NK-92 treated with Interleukin-12 subunit alpha and Interleukin-12 subunit beta, amount 100 ng/mL, for 24 hours (cell line): ENCODE data around the gene AXDND1.
"Not testable (repeated sequence)": the region's sequence is repeated elsewhere in the genome, so short reads cannot be mapped to it uniquely, and the experiment has no call there.

Experiments used
- DNase-seq: peaks from one replicate; lab custom pipeline; 2025; lab: John Stamatoyannopoulos, UW

The AXDND1 gene

DNA sequence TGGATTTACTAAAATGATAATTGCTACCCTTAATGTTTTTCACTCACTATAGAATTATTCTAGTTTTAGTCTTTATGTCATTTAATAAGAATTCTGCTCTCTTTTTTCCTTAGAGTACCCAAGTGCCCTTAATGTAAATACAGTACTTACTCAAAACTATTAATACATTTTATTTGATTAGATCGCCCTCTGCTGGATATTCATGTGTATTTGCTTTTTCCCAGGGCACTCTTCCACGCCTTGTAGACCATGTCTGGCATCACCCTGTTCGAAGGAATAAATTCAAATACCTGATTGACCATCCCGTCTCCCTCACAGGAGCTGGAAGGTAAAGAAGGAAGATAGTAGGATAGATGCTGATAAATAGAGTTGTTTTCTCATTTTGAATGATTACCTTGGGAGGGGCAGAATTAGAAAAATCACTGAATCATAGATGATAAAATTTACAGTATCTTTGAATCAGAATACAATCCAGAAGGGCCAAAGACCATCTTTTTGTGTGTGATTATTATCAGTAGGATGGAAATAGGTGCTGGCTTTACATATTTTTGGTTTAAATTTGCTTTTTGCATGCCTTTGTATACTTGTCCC is 4.1 kb downstream of the AXDND1 start:
- no peak for DNase-seq

DNA sequence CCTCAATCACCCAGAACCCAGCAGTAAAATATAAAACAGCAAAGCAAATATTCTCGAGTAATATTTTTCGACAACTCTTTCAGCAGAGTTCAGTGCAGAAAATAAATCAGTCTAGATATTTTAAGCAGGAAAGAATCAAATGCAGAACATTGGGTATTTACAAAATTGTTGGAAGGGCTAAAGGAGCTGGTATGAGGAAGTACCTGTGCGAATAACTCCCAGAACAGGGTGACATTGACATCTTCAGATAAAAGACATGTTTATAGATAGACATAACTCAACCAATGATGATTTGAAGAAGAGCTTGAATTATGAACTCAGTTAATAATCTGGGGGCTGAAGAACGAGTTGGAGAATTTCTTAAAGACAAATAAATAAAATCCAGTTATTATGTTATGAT is 6.4 kb downstream of the AXDND1 start:
- DNase-seq = no peak

DNA sequence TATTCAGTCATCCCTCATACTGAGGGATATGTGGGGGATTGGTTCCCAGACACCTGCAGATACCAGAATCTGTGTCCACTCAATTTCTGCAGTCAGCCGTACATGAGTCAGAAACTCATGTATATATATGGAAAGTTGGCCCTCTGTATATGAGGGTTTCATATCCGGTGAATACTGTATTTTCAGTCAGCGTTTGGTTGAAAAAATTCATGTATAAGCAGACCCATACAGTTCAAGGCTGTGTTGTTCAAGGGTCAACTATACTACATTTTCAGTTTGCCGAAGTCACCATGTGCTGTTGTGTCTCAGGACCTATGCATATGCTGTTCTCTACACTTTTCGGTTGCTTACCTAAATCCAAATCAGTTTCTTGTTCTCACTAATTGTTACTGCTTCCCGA is 10.5 kb downstream of the AXDND1 start:
- no peak for DNase-seq

DNA sequence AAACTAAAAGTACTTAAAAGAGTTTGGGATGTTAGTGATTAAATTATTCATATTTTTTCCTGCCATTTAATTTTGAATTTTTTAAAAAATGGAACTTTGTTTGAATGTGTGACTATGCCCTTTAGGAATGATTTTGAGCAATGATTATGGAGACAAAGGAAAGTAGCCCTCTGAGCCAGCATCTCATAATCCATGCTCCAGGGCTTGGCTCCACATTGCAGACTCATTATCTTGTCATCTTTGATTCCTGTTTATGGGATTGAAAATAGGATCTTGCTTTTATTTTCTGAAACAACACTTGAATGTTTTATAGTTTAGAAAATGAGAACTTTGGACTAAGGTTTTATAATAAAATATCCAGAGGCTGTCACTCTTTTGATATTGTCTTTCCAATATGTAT is 14.5 kb downstream of the AXDND1 start:
- no peak for DNase-seq

DNA sequence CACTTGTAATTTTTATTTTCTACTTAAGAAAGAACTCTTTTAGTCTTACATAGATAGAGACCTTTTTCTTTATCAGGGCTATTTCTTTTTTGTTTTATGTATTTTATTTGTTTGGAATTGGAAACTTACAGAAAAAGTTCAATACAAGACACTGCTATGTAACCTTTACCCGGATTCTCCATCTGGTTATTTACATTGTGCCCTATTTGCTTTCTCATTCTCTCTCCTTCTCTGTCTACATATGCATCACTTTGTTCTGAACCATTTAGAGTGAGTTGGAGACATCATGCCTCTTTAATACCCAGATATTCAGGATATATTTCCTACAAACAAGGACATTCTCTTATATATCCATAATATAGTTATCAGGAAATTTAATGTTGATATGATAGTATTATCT is 18.3 kb downstream of the AXDND1 start:
- DNase-seq = no peak

DNA sequence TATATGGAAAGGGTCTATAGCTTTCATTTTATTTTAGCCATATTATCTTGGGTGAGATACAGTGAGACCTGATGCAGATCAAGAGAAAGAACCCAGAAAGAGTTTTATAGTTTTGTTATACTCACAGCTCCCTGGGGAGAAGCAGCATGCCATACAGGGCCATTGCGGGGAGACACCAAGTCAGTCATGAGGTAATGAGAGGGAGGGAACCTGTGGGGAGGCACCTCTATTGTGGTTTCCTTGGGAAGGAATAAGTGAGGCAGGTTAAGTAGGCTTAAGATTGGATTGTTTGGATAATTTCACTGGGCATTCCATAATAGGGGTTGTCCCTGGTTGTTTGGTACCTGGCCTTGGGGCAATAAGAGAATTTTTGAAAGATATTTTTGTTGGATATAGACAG is 19.7 kb downstream of the AXDND1 start:
- no peak for DNase-seq

DNA sequence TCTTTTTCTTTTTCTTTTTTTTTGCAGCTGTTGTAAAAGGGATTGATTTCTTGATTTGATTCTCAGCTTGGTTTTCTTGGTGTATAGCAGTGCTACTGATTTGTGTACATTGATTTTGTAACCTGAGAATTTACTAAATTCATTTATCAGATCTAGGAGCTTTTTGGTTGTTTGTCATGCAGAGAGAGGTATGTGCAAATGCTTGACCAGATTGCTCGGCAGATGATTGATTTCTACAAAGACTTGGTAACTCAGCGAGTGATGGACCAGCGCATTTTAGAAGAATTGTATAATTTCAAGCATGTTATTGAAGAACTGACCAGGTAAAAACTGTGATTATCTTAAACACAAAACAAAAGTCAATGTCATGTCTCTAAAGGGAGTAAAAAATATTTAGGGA is 27.9 kb downstream of the AXDND1 start:
- no peak for DNase-seq

DNA sequence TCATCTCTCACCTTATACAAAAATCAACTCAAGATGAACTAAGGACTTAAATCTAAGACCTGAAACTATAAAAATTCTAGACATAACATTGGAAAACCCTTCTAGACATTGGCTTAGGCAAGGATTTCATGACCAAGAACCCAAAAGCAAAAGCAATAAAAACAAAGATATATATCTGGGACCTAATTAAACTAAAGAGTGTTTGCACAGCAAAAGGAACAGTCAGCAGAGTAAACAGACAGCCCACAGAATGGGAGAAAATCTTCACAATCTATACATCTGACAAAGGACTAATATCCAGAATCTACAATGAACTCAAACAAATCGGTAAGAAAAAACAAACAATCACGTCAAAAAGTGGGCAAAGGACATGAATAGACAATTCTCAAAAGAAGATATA is 33.6 kb downstream of the AXDND1 start:
- DNase-seq = not testable (repeated sequence)

DNA sequence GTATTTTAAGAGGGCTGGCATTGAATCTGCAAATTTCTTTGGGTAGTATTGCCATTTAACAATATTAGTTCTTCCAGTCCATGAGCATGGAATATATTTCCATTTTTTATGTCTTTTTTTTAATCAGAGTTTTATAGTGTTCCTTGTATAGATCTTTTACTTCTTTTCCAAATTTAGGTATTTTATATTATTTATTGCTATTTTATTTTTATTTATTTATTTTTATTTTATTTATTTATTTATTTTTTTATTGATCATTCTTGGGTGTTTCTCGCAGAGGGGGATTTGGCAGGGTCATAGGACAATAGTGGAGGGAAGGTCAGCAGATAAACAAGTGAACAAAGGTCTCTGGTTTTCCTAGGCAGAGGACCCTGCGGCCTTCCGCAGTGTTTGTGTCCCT is 52.0 kb downstream of the AXDND1 start:
- DNase-seq = not testable (repeated sequence)

DNA sequence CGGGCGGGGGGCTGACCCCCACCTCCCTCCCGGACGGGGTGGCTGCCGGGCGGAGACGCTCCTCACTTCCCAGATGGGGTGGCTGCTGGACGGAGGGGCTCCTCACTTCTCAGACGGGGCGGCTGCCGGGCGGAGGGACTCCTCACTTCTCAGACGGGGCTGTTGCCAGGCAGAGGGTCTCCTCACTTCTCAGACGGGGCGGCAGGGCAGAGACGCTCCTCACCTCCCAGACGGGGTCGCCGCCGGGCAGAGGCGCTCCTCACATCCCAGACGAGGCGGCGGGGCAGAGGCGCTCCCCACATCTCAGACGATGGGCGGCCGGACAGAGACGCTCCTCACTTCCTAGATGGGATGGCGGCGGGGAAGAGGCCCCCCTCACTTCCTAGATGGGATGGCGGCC is 52.9 kb downstream of the AXDND1 start:
- not testable (repeated sequence) for DNase-seq

DNA sequence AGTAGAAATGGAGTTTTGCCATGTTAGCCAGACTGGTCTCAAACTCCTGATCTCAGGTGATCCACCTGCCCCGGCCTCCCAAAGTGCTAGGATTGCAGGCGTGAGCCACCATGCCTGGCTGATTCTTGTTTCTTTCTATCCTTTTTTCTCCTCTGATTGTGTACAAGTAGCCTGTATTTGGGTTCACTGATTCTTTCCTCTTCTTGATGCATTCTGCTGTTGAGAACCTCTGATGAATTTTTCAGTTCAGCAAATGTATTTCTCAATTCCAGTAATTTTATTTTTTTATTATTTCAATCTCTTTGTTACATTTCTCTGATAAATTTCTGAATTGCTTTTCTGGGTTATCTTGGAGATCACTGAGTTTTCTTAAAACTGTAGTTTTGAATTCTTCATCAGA is 58.8 kb downstream of the AXDND1 start:
- DNase-seq = no peak

DNA sequence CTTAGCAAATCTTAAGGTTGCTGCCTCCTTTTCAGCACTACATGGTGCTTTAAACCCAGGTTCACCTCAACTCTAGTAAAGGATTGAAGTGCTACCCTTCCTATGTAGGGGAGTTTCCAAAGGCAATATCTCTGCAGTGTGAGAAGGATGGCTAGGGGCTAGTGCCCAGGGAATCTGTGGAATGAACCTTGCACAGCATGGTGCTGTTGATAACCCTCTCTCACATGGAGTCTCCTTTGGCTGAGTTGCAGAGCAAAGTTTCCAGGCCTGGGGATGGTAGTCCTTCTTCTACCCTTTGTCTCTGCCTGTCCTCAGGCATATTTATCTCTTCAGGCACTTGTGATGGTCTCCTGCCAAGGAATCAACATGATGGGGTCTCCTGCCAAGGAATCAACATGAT is 59.4 kb downstream of the AXDND1 start:
- no peak for DNase-seq

DNA sequence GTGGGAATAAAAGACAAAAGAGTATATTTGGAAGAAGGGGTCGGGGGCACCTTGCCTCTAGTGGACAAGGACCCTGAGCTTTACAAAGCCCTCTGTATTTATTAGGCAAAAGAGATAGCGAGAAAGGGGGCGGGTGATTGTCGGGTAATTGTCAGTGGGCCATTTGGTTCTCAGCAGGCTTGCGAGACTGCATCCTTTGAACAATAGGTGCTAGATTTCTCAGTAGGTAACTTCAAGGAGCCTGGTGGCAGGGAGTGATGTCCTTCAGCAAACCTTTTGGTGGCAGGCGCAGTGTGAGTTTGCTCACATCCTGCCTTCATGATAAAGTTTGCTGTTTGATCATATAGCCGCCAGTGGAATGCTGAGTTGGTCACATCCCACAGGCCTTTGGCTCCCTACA is 71.4 kb downstream of the AXDND1 start:
- no peak for DNase-seq

DNA sequence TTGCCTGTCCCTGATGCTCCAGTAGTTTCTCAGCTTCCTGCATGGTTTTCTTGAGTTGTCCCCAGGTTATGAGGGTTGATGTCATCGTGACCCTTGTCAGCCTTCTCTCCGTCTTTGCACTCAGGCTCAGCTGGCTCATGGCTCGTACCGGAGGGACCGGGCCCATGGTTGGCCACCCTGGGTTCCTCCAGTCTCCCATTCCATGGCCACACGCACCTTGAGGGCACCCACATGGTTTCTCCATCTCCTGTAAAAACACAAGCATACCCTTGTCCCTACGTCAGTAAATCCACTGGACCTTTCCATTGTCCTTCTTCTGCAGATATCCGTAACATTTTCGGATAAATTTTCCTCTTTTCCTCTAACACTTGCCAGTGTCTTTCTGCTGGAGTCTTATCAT is 73.9 kb downstream of the AXDND1 start:
- not testable (repeated sequence) for DNase-seq

DNA sequence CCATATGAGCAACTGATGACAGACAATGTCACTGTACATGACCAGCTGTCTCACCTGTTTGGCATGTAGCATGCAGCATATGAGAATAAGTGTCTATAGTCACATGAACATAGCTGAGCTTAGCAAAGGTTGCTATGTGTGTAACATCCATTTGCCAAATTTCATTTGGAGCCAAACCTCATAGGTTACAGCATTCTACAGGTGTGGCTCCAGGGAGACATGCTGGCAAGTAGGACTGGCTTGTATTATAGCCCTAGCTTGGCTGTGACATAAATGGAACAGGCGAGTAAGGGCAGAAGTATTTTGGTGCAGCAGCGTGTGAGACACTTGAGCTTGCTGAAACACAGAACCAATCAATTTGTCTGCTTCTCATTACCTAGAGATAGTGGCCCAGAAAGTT is 74.5 kb downstream of the AXDND1 start:
- DNase-seq = not testable (repeated sequence)

DNA sequence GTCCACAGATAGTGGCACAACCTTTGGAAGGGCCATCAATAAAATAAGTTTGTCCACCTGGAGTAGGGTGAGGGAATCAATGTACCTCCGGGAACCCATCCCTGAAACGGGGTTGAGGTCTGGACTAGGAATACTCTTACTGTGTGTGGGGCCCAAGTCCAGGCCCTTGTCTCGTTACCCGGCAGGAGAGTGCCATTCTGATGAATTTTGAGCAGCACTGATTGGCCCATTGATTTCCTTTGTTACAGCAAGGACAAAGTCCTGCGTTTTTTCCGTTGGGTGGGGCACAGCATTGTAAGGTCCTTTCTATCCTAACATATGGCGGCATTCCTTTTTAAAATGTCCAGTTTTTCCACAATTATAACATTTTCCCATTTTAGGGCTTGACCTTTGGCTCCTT is 75.2 kb downstream of the AXDND1 start:
- DNase-seq = no peak

DNA sequence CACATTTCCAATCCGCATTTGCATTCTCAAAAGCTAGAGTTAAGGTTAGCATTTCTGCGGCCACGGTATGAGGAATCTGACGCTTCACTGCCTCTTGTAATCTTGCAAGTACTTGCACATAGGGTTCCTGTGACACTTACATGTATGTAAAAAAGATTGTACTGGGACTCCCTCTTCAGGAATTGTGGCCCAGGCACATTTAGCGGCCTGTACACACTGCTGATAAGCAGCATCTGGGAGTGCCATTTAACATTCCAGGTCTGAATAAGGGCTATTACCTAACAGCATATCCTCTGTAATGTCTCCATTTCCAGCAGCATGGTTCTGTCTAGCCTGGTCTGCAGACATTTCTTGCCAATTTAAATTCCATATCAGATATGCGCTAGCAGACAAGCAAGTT is 75.7 kb downstream of the AXDND1 start:
- no peak for DNase-seq

DNA sequence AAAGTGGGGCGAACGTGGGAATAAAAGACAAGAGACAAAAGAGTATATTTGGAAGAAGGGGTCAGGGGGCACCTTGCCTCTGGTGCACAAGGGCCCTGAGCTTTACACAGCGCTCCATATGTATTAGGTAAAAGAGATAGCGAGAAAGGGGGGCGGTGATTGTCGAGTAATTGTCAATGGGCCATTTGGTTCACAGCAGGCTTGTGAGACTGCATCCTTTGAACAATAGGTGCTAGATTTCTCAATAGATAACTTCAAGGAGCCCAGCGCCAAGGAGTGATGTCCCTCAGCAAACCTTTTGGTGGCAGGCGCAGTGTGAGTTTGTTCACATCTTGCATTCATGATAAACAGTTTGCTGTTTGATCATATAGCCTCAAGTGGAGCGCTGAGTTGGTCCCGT is 77.1 kb downstream of the AXDND1 start:
- not testable (repeated sequence) for DNase-seq

DNA sequence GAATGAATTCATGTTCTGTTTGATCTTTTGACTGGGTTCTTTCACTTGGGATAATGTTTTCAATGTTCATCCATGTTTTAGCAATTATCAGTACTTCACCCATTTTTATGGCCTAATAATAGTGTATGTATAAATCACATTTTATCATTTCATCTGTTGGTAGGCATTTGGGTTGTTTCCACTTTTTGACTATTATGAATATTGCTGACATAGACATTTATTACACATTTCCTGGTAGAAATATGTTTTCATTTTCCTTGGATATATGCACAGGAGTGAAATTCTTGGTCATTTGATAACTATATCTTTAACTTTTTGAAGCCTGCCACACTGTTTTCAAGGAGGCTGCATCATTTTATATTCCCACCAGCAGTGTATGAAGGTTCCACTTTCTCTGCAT is 79.8 kb downstream of the AXDND1 start:
- DNase-seq = no peak

DNA sequence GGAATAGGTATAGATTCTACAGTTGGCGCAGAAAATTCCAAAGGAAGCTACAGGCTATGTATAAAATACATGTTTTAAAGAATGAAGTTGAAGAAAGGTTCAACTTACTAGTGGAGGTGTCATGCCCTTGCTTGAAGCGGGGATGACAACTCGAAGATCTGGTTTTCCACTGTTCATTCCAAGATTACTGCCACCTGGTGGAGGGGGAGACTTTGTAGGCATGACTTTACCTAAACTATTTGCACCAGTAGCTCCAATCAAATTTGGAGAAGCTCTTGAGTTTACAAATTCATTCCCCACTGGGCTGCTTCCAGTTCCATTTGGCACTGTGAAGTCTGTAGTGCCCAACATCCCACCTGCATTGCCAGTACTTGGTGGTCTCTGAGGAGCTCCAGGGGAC is 81.7 kb downstream of the AXDND1 start:
- no peak for DNase-seq

DNA sequence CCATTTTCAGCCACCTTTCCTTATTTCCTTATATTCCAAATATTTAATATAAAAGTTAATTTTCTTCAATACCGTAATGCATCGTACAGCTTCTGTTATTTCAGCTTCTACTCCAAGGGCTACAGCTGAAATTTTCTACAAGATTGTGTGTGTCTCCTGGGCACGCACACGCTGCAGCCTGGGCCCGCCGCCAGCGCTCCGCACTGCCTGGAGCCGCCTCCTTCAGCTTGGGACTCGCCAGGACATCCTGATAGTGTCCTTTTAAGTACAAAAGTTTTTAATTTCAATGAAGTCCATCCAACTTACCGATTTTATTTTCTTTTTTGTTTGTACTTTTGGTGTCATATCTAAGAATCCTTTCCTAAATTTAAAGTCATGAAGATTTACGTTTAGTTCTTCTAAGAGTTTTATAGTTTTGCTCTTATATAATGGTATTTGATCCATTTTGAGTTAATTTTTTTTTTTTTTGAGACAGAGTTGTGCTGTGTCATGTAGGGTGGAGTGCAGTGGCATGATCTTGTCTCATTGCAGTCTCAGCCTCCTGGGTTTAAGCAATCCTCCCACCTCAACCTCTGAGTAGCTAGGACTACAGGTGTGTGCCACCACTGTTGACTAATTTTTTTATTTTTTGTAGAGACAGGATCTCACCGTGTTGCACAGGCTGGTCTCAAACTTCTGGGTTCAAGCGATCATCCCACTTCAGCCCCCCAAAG is 82.8 kb downstream of the AXDND1 start:
- no peak for DNase-seq

DNA sequence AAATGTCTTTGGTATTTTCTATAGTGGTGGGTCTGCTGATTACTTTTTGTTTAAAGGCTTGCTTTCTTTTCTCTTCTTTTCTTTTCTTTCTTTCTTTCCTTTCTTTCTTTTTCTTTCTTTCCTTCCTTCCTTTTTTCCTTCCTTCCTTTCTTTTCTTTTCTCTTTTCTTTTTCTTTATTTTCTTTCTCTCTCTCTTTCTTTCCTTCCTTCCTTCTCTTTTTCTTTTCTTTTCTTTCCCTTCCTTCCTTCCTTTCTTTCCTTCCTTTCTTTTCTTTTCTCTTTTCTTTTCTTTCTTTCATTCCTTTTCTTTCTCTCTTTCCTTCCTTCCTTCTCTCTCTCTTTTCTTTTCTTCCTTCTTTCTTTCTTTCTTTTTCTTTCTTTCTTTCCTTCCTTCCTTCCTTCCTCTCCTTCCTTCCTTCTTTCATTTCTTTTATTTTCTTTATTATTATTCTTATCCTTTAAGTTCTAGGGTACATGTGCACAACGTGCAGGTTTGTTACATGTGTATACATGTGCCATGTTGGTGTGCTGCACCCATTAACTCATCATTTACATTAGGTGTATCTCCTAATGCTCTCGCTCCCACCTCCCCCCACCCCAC is 93.9 kb downstream of the AXDND1 start:
- not testable (repeated sequence) for DNase-seq

DNA sequence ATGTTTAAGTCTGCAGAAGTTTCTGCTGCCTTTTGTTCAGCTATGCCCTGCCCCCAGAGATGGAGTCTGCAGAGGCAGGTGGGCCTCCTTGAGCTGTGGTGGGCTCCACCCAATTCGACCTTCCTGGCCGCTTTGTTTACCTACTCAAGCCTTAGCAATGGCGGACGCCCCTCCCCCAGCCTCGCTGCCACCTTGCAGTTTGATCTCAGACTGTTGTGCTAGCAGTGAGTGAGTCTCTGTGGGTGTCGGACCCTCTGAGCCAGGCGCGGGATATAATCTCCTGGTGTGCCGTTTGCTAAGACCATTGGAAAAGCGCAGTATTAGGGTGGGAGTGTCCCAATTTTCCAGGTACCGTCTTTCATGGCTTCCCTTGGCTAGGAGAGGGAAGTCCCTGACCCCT is 99.9 kb downstream of the AXDND1 start:
- DNase-seq = not testable (repeated sequence)

DNA sequence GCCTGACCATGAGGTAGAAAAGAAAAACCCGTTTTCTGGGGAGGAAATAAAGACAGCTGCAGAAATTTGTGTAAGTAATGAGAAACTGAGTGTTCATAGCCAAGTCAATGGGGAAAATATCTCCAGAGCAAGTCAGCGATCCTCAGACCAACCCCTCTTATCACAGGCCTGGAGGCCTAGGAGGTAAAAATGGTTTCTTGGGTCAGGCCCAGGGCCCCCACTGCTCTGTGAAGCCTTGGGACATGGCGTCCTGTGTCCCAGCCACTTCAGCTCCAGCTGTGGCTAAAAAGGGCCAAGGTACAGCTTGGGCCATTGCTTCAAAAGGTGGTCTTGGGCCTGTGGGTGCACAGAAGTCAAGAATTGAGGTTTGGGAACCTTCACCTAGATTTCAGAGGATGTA is 108.9 kb downstream of the AXDND1 start:
- DNase-seq = no peak
